Measurements from ENCODE around the gene ZNF558.
"Not testable (repeated sequence)": the region's sequence is repeated elsewhere in the genome, so short reads cannot be mapped to it uniquely, and the experiment has no call there.

ZNF558 gene

DNA sequence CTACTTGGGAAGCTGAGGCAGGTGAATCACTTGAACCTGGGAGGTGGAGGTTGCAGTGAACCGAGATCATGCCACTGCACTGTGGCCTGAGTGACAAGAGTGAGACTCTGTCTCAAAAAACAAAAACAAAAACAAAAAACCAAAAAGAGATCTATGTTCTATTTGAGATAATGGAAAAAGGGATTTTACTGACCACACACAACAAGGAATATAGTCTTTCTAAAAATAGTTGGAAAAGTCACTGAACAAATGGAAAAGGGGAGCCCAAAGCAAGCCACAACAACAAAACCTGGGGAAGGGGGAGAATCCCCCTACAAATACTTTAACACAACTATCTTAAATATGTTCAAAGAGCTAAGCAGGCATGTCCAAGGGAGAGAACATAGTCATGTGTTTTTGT lies 37.3 kb downstream of the ZNF558 start:
- no peak for DNase-seq

- not testable (repeated sequence) for DNase-seq
Observed at GRCh38 chr19:8773587-8773986, 58.5 kb downstream of the ZNF558 start.

DNA sequence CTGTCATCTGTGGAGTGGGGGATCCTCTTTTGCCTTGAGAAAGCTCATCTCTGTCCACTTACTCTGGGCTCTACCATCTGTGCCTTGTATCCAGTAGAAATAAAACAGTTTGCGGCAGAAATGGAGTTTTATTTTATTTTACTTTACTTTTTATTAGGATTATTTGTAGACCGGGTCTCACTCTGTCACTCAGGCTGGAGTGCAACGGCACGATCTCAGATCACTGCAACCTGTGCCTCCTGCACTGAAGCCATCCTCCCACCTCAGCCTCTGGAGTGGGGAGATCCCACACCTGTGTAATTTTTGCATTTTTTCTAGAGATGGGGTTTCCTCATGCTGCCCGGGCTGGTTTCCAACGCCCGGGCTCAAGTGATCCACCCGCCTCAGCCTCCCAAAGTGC lies 62.8 kb downstream of the ZNF558 start:
- DNase-seq = not testable (repeated sequence)

DNA sequence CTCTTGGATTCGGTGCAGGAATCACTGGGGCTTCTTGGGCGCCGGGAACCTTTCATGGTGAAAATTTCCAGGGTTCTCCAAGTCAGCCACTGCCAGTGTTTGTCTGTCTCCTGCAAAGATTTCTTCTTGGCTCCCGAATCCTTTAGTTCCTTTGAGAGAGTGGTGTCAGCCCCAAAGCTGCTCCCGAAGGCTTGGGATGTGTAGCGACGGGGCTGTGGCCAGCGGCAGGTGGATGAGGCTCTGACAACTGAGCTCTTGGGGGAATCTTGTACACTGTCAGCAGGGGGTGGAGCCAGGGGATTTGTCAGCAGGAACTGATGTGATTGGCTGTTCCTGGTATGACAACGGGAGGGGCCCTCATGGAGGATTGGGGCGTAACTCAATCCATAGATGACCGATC lies 64.8 kb downstream of the ZNF558 start:
- not testable (repeated sequence) for DNase-seq

Data from activated T-cell treated with anti-CD3 and anti-CD28 coated beads for 4 hours (primary cell).